ENCODE measurements around the gene PHLDA3. TPM values are rescaled to one million over a fixed set of nuclear protein-coding genes. Genes with fewer than 3 reads are reported as not detected.

PHLDA3 gene
- total RNA-seq, 4 donors from 2014 or later = 243 to 301 (median 271) TPM

- DNase-seq (ENCODE audit: low spot score in 2 of 2) = no peak
These were observed 35.4 kb downstream of the PHLDA3 start for GRCh38 chr1:201433609-201434008.

DNA sequence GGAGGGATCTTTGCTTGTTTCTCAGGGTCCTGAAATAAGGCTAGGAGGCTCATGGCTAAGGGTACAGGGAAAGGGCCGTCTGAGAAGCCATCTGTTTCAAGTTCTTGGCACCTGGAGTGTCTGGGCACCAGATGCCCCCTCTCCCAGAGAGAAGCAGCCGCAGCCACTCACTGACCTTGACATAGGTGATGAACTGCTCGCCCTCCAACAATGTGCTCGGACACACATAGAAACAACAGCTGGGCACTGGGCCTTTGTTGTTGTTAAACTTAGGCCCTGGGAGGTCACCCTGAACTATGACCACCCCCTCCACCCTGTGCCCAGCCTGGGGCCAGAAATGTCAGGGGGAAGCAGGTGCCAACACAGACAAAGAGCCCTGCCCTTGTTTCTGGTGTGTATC is 38.2 kb downstream of the PHLDA3 start:
- Histone ChIP-seq H3K4me3 (no peak overlapping the region), H3K27me3 (no peaks in the 10 kb centered on the region), H3K36me3 (no peaks in the 10 kb centered on the region), H3K4me1 (peaks cover 0 to 9% (median 2%) of the 10 kb centered on the region in 4 donors), H3K9me3 (no peaks in the 10 kb centered on the region), H3K27ac (no peak overlapping the region)
- 75 to 88% methylated on average over 4 of the region's 4 CpGs for WGBS, 2 donors
- no peak for DNase-seq (ENCODE audit: low spot score in 2 of 2)
- TF ChIP-seq, protein P1, sequence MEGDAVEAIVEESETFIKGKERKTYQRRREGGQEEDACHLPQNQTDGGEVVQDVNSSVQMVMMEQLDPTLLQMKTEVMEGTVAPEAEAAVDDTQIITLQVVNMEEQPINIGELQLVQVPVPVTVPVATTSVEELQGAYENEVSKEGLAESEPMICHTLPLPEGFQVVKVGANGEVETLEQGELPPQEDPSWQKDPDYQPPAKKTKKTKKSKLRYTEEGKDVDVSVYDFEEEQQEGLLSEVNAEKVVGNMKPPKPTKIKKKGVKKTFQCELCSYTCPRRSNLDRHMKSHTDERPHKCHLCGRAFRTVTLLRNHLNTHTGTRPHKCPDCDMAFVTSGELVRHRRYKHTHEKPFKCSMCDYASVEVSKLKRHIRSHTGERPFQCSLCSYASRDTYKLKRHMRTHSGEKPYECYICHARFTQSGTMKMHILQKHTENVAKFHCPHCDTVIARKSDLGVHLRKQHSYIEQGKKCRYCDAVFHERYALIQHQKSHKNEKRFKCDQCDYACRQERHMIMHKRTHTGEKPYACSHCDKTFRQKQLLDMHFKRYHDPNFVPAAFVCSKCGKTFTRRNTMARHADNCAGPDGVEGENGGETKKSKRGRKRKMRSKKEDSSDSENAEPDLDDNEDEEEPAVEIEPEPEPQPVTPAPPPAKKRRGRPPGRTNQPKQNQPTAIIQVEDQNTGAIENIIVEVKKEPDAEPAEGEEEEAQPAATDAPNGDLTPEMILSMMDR (IDR thresholded peaks at IDR 0.05) = no peak
- TF ChIP-seq POLR2A (IDR thresholded peaks at IDR 0.05) (no peak), EP300 (IDR thresholded peaks at IDR 0.05) (no peak)

More at GRCh38 chr1:201433609-201434008, 35.4 kb downstream of the PHLDA3 start:
- no peaks in the 10 kb centered on the region for H3K36me3 ChIP-seq
- no peaks in the 10 kb centered on the region for H3K9me3 ChIP-seq
- peaks cover 0 to 23% (median 2%) of the 10 kb centered on the region in 4 donors for H3K4me1 ChIP-seq
- H3K27me3 ChIP-seq = no peaks in the 10 kb centered on the region
- 81 to 83% methylated on average over 6 of the region's 6 CpGs for WGBS, 2 donors
- TF ChIP-seq POLR2A (IDR thresholded peaks at IDR 0.05) (no peak), EP300 (IDR thresholded peaks at IDR 0.05) (no peak)
- TF ChIP-seq, protein P1 (IDR thresholded peaks at IDR 0.05) = no peak
- H3K4me3 ChIP-seq = no peak overlapping the region
- no peak overlapping the region for H3K27ac ChIP-seq

DNA sequence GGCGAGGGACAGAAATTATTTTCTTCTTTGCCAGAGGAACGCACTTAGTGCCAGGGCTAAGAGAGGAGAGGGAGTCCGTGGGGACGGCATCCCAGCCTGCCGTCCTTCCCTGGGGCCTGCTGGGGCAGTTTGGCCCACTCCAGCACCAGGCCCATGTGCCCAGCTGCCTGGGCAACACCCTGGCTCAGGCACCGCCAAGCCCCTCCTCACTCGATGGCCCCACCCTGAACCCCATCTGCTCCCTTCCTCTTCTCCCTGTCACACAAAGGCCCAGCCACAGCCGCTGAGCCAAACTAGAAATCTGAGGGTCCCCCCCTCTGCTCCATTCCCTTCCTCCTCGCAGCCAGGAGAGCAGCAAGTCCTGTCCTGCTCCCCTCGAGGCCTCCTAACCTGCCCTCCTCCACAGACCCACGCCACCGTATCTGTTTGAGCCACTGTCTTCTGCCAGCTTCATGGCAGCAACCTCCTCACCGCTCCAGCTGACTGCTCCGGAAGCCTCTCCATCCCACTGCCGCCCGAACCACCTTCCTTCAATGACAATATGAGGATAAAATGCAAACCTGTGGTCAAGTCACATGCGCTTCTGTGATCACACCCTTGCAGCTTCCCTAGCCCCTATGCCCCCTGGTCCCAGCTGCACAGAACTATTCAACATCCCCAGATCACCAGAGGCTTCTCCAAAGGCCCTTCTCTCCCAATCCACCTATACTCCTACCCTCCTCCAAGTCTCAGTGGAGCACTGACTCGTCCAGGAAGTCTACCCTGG is 39.1 kb downstream of the PHLDA3 start:
- no peaks in the 10 kb centered on the region for H3K9me3 ChIP-seq
- H3K4me1 ChIP-seq = peaks cover 0 to under 1% (median 0%) of the 10 kb centered on the region in 4 donors
- 87 to 89% methylated on average over 18 of the region's 18 CpGs for WGBS, 2 donors
- TF ChIP-seq EP300 (IDR thresholded peaks at IDR 0.05) (no peak), POLR2A (IDR thresholded peaks at IDR 0.05) (no peak)
- TF ChIP-seq, protein P1 (IDR thresholded peaks at IDR 0.05) = no peak
- H3K27me3 ChIP-seq = no peaks in the 10 kb centered on the region
- no peak overlapping the region for H3K4me3 ChIP-seq
- H3K27ac ChIP-seq = no peak overlapping the region
- no peaks in the 10 kb centered on the region for H3K36me3 ChIP-seq
- no peak for DNase-seq (ENCODE audit: low spot score in 2 of 2)

DNA sequence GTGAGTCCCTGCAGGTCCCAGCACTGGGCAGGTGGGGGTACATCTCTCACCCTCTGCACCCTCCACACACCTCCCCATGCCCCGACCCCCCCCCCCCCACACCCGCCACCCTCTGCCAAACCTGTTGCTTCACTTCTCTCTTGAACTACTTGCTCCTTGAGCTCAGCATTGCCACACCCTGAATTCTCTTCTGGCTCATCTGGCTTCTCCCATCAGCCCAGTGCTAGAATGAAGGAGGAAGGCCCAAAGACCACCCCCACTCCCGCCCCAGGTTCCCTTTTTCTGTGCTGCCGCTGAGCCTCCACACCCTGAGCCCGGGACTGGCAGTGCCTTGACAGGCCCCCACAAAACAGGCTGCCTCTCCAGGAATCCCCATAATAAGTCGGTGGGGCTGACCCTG is 41.0 kb downstream of the PHLDA3 start:
- no peaks in the 10 kb centered on the region for H3K27me3 ChIP-seq
- TF ChIP-seq POLR2A (IDR thresholded peaks at IDR 0.05) = no peak
- TF ChIP-seq, protein P1 (IDR thresholded peaks at IDR 0.05) = no peak
- no peak for TF ChIP-seq EP300 (IDR thresholded peaks at IDR 0.05)
- WGBS, 2 donors = 73 to 77% methylated on average over 6 of the region's 6 CpGs
- DNase-seq (ENCODE audit: low spot score in 2 of 2) = no peak
- no peak overlapping the region for H3K4me3 ChIP-seq
- H3K36me3 ChIP-seq = no peaks in the 10 kb centered on the region
- no peak overlapping the region for H3K27ac ChIP-seq
- no peaks in the 10 kb centered on the region for H3K4me1 ChIP-seq
- no peaks in the 10 kb centered on the region for H3K9me3 ChIP-seq

DNA sequence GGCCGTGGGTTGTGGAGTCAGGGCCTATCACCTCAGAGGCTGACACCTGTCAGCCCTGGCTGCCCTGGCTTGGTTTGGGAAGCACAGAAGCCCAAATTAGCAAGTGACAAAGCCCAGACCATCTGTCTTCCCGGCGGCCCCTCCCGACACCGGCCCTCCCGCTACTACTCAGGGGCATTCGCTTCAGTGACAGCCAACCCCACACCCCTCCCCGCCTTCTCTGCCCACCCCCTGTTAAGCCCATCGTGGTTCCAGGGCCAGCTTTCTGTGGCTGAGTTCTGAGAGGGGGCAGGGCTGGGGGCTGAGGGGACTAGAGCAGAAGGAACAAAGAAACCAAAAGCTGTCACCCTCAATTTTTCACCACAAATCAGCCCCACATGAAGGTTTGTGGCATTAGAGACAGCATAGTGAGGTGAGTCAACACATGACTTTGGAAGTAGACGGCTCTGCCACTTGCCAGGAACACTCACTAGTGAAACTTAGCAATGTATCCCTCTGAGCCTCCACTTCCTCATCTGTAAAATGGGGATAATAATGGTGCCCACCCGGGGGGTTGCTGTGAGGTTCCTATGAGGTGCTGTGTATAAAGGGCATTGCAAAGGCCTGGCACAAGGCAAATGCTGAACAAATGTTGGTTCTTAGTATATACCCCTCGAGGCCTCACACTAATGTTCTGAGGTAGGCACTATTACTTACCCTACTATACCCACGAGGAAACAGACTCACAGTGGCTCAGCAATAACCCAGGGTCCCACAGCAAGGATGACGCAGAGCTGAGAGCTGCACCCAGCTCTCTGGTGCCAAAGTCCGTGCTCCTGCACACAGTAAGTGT is 42.3 kb downstream of the PHLDA3 start:
- no peaks in the 10 kb centered on the region for H3K9me3 ChIP-seq
- 67 to 76% methylated on average over 15 of the region's 15 CpGs for WGBS, 2 donors
- no peaks in the 10 kb centered on the region for H3K36me3 ChIP-seq
- H3K4me1 ChIP-seq = no peaks in the 10 kb centered on the region
- DNase-seq (ENCODE audit: low spot score in 2 of 2) = no peak
- no peak overlapping the region for H3K27ac ChIP-seq
- TF ChIP-seq, protein P1 (IDR thresholded peaks at IDR 0.05) = no peak
- TF ChIP-seq EP300 (IDR thresholded peaks at IDR 0.05) (no peak), POLR2A (IDR thresholded peaks at IDR 0.05) (no peak)
- no peaks in the 10 kb centered on the region for H3K27me3 ChIP-seq
- no peak overlapping the region for H3K4me3 ChIP-seq

Data from tibial nerve (tissue), 4 donors.